HG03558 (cell line): ENCODE results near the gene TRIO.

Experiments
- ATAC-seq: cut with Tn5 transposase; IDR thresholded peaks from one replicate; pipeline ENCODE4 v1.9.1; 2021; ENCODE audit warnings: moderate number of reproducible peaks; ENCODE audit not compliant: unreplicated experiment; ENCODE audit errors: extremely low read depth

The TRIO gene

DNA sequence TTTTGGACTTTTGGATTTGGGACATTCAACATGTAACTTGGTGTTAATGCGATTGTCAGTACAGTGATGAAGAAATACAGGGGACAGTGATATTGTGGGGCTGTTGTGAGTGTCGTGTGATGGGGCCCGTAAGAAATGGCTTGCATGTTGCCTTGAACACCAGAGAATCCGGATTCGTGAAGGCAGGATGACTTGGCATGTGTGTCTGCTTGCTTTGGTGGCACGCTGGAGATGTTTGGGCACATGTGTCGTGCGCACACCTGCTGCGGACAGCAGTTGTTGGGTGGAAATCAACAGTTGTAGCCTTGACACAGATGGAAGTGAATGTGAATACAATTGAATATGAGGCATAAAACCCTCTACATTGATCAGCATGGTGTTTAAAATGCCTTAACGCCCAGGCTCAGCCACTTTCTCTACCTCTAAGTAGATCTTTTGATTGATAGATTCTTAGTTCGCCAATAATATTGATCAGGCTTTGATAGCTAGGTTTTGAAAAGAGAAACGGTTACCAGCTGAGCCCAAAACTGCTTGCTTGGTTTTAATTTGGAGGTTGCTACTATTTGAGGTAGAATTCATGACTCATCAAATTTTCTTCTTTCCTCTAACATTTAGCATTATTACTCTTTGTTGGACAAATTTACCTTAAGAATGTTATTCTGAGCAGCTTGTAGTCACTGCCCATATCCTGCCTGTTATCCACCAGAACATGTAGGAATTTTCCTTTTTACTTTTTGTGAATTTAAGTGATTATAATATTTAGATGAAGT is 94.4 kb downstream of the TRIO start:
- no peak for ATAC-seq

DNA sequence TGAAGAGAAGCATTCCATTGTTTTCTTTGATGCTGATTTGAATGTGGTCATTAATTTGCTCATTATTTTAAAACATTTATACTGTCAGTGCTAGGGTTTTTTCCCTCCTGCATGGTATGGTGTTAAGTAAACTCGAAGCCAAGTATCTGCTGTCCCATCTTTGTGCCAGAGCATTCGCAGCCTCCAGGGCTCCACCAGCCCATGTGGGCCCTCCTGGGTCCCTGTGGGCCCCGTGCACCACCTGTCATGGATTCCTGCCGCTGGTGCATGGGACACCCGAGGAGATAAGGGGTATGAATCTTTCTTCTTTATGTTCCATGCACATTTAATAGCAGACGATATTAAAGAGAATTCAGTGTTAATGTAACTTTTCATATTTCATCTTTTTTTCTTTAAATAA is 95.1 kb downstream of the TRIO start:
- ATAC-seq = no peak

DNA sequence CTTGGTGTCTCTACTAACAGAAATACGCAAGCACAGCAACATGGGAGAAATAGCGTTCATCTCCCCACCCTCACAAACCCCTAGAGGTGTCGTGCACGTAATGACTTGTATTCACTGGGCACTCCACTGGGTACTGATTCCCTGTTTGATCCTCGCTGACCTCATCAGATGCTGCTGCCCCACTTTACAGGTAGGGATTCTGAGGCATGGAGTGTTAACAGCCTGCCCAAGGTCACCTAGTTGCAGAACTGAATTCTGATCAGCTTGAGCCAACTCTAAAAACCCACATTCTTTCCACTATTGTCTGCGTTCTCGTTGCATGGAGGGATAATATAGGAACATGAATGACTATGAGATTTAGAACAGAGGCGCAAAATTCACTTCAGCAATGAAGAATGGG is 96.3 kb downstream of the TRIO start:
- ATAC-seq = no peak

DNA sequence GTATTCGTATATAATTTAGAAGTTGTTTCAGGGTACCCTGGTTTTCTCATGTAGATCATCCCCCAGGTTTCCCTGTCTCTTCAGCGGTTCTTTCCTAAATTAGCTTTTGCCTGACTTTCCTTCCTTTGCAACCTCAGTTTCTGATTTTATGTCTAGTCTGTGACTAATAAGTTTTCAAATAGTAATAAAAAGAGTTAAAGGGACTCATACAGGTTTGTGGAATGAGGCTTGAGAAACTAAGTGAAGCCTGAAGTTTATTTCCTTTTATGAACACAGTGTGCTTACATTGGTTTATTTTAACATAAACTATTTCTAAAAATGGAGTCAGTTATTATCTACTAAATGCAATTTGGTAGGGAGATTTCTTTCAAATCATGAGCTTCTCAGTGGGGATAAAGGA is 96.8 kb downstream of the TRIO start:
- no peak for ATAC-seq

DNA sequence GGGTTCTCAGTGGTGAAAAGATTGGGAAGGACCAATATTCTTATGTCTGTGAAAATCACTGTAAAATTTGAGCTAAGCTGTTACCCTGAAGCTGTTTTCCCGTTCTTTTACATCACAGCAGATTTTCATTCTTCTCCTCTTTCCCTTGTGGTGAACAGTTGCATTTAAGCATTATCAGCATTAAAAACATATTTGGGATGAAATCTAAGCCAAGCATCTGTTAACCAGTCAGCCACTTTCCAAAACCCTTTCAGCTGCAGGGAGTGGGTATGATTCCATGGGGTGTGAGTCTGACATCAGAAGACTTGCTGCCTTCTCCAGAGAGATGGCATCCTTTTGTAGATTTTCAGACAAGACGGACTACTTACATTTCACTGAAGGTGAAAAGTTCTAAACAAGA is 97.2 kb downstream of the TRIO start:
- no peak for ATAC-seq

DNA sequence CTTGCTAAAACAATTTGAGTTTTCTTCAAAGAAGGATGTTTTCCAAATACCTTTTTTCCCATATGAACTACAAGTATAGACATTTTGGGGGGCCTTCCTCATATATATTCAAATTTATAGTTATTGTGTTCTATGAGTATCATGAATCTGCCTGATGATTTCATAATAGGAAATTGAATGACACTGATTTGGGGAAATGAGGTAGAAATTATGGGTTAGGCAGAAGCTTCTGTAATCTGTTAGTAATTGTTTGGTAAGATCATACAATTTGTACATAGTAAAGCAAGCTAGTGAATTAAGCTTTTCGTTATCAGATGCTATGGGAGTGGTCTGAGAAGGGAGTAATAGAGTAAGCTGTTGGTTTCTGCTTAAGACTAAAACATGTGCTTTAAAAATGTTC is 98.0 kb downstream of the TRIO start:
- no peak for ATAC-seq

DNA sequence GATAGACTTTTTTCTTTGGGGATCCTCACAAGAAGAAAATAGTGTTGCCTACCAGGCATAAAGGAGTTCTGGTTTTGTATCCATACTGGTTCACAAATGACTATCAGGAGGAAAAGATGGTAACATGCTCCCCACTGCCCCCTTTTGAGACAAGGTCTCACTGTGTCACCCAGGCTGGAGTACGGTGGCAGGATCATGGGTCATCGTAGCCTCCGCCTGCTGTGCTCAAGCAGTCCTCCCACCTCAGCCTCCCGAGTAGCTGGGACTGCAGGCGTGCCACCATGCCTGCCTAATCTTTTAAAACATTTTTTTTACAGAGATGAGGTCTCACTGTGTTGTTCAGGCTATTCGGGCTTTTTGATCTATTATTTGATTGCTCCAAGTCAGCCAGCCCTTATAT is 99.3 kb downstream of the TRIO start:
- ATAC-seq = no peak

DNA sequence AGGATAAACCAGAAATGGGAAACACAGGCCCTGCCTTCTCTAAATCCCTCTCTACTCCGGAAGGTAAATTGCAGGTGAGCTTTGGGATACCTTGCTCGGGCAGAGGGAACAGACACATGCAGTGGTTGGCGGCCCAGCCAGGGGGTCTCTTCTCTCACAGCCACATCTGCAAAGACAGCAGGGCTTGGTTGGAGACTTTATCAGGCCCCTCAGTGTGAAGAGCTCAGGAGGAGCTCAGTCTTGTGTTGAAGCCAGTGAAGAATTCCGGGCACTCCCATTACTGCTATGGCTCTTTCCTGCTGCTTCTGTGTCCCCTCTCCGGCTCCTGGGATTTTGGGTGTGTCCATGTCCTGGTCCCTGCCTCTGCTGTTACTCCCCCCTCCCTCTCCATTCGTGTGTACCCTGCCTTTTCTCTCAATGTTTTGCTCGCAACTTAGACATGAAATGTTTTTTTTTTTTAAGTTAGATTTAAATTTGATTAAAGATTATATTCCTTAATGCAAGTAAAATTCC is 99.8 kb downstream of the TRIO start:
- no peak for ATAC-seq

DNA sequence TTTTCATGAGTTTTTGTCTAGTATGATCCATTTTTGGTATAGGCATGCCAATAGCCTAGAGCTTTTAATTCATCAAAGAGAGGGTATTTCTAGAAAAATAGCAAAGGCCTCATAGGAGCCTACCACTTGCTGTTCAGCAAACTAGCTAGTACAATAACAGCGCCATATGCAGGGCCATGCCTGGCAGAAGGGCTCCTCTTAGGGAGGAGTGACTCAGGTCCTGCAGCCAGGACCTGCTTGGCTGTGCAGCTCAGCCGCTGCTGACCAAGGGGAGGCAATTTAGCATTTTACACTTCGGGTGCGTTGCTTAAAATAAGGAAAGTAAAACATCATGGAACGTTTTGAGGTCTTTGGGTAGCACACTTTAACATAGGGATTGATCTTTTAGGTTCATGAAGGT is 100.6 kb downstream of the TRIO start:
- ATAC-seq = no peak

DNA sequence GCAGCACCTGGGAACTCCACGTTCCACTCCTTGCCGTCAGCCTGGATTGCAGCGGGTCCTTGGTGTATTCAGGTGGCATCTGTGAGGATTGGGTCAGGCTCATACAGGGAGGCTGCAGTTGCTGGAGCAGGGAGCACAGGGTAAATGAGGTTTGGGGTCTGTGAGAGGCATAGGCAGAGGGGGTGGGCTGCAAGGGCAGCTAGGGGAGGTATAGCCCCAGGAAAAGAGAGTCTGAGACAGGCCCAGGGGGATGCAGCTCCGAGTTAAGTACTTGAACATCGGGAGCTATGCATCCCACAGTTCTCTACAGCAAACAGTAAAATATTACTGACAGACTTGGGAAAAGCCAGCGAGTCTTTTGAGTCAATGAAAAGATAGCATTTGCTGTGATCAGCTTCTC is 101.6 kb downstream of the TRIO start:
- ATAC-seq = no peak

DNA sequence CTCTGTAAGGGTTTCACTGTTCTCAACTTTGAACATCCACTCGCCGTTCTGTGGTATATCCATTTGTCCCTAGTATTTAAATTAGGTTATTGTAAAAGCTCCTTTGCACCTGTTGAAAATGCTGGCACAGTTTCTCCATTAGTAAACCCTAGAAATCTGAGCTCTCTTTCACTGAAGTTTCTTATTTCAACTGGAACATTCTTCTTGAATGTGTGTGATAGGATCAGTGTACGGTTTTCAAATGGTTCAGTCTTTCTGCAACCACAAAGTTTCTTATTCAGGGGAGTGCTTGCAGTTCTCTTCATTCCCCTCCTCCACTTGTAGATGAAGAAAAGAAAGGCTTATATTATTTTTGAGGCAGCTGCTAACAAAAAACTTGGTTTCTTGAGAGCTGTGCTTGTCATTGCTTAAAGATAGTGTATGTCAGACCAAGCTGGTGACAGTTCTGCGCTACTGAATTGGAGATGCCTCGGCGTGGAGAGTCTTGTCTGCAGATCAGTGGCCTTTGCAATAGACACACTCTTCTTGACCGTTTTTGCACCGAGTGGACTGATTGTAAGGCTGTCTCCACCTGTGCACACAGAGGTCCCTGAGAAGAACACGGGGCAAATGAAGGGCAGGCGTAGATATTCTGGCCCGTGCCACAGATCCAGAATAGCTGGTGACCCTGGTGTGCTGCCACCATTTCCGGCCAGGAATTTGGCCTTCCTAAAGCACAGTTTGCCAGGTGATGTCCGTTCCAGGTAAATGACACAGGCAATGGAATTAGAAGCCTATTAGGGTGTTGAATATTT is 102.2 kb downstream of the TRIO start:
- ATAC-seq = no peak

DNA sequence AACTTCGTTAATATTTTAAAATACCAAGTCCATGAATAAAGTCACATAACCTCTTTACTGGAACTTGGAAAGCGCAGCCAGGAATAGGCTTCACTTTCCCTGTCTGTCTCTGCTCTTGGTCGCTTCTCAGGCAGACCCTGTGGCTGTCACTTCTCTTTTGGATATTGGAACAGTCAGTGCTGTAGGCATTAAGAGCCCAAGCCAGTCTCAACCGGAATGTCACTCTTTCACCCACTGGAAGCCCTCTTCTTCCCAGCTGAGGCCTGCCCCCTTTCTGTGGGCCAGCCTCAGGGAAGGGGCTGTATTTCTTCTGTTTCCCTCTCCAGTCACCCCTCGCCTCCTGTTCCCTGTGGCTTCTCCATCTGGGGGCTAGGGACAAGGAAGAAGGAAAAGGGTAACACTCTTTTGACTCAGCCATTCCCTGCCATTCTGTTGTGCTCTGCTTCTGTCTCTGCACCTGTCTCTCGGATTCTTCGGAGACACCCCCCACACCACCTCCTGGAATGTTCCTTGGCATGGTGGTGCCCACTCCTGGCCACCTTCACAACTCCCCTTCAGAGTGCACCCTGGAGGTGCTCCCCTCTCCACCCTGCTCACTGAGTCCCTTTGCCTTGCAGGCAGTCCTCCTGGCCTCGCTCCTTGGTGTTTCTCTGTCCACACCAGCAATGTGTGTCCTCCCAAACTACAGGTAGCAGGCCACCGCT is 103.4 kb downstream of the TRIO start:
- ATAC-seq = no peak

DNA sequence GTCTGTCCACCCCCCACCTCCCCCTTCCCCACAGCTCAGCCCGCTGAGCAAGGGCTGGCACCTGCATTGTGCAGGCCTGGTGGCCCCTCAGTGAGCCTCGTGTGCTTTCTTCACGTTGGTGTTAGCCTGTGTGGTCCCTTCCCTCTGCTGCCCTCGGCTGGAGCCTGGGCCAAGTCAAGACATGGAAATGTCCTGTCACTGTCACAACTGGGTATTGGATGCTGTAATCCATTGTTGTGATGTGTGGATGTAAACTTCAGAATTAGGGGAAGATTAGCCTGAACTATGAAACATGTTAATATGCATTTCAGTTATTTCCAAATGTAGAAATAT is 103.9 kb downstream of the TRIO start:
- ATAC-seq = no peak

DNA sequence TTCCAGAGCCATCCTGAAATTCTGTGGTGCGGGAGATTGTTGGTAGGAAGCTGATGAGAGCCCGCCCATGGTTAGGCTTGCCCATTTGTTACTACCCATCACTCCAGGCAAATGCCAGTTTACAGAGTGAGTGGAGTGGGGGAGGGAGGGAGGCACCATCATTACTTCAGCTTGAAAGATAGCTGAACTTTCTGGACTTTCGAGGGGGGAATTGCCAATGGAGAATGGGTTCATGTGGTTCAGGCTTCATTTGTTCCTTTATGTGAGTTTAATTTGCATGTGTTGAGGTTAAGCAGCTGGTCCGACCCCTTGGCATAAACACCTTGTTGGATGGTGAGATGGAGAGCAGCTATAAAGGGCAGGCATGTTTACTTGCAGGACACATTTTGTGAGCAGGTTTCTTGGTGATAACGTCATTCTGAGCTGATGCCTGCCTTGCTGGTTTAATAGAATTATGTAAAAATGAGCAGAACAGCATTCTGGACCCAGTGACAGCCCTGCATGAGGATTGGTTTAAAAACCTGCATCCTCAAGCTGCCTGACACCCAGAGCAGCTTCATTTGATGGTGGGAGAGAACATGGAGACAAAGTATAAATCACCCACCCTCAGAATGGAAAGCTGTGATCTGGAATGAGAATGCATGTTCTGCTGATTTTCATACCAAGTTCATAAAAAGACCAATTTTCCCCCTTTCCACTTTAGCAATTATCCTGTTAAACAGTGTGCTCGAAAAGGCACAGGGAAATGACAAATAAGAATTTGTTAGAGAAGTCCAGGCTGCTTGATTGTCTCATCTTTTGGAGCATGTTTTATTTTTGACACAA is 106.3 kb downstream of the TRIO start:
- ATAC-seq = no peak

DNA sequence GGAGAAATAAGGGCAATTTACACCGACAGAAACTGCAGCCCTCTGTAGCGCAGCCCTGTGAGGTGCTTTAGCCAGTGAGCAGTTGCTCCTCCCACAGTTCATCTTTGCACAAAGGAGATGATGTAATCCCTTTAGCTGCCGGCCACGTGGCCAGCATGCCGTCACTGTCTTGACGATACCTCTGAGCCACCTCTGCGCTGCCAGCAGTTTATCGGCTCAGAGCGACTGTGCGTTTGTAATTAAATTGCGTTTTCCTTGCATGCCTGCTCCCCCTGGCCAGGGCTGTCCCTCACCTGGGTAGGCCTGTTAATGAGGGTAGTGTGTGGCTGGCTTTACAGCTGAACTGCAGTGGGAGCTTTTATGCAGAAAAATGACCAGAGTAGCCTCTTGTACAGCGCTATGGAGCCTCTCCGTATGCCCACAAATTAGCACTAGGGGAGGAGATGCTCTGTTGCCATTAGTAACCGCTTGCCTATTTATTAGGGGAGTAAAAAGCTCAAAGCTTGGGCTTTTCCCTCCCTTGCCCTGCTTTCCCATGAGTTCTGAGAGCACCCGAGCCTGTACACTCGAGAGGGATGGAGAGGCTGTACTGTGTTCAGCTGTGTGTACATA is 107.0 kb downstream of the TRIO start:
- no peak for ATAC-seq

DNA sequence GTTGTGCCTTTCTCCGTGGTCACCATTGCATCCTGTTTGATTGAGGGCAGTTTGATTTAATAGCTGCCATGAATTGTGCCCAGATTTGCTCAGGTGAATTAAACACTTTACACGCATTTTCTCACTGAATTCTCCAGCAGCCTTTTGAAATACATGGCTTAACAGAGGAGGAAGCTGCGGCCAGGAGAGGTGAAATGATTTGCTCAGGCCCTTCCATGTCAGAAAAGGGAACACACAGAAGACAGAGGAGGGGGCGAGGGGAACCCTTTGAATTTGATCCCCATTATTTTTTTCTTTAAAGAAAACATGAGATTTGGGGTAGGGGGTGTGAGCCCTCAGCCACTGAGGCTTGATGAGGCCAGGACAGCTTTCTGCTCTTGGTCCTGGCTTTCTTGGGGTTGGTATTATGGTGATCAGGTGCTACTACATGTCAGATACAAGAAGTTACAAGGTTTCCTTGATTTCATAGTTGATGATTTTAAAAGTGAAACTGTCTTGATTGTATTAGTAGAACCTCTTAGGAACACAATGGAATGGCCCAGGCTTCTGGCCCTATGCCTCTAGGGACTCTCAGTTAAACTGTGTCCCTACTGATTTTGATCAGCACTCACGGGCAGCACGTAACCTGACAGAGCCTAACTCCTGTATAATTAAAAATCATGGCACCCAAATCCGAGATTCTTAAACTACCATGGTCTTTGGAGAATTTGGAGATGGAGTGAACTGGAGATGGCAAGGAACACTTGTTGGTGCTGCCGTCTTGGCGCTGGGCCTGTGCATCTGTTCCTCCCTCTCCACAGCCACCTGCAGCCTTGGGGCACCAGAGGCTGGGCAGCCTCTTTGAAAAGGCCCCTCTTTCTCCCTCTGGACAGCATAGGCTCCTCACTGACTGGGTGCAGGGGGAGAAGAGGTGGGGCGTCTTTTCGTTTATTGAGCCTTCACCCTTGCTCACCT is 107.9 kb downstream of the TRIO start:
- ATAC-seq = no peak

DNA sequence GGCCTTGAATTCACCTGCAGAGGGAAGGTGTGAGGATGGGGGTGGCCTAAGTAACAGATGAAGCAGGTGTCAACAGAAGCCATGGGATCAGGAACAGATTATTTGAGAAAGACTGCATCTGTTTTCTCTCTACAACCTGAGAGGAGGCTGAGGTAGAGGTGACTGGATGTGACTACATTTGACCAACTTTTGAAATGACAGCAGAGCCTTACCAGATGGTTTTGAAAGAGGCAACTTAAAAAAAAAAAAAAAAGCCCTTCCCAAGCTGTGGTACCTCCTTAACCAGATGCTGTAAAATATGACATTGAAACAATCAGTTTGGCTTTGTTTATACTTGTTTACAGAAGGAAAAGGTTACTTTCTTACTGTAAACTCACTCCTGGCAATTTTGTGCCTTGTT is 108.6 kb downstream of the TRIO start:
- peak; percentile 56 for ATAC-seq

DNA sequence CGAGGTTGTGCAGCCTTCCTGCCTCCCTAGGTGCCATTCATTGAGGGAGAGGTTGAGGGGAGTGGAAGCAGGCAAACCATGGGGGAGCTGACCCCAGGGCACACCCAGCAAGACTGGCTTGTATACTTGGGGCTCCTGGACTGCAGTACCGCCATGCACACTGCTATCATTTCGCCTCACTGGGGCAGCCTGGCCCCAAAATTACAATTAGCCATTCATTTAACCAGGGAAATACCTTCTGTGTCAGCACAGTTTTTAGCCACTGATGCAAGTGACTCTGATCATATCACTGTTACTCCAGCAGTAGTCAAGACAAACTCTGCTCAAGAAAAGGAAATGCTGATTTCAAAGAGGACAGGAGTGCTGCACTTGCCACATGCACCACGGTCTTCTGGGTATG is 109.7 kb downstream of the TRIO start:
- no peak for ATAC-seq

DNA sequence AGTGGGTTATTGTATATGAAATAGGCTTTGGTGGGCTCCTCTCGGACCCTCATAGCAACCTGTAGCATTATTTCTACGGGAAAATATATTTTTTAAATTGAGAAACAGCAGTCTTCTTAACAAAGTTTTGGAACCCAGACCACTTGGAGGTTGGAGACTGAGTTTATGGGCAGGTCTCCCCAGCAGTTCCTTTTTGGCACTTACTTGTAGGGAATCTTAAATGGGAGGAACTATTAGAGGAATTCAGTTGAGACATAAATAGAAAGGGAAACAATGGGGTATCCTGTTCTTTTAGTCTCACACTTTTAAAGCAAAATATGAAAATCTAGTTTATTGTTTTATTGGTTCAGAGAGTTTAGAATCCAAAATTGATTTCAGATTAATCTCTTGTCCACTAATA is 111.5 kb downstream of the TRIO start:
- ATAC-seq = no peak
